H1 (cell line): Measurements from ENCODE around the gene STK36. TPM values are rescaled to one million over a fixed set of nuclear protein-coding genes. Genes with fewer than 3 reads are reported as not detected.

Source experiments
- CTCF ChIA-PET: fragments of 300-600 bp; sonication (Branson Sonifier 250); formaldehyde crosslinking; loops from one replicate; lab custom pipeline; 2021; ENCODE audit not compliant: partially characterized antibody; lab: Charles Lee
- POLR2A ChIA-PET: fragments of 300-600 bp; sonication (Branson Sonifier 250); formaldehyde crosslinking; loops from one replicate; lab custom pipeline; 2021; ENCODE audit warnings: inconsistent platforms; ENCODE audit not compliant: partially characterized antibody; lab: Charles Lee
- DNase-seq, 2 experiments: peaks; one replicate each; pipeline versions ENCODE4 v3.0.0 to v3.0.0-alpha.2; 2010 to 2022; ENCODE audit warnings: low spot score in 2 of 2, low read depth in 1 of 2, mixed read lengths in 1 of 2
- FAIRE-seq: peaks from 2 replicates; lab custom pipeline; 2011; peaks lifted over from hg19 to GRCh38; lab: Jason Lieb, UNC
- H2AFZ ChIP-seq: 2 replicates; pipeline ENCODE4 v1.8.1; 2012; ENCODE audit warnings: low read length, inconsistent platforms
- H2AK5ac ChIP-seq: 2 replicates; pipeline ENCODE4 v1.6.1; 2013; ENCODE audit warnings: low read depth, low read length
- H2BK120ac ChIP-seq: replicated peaks from 2 replicates; pipeline ENCODE3; 2013; ENCODE audit warnings: low read depth, low read length, inconsistent platforms
- H2BK12ac ChIP-seq: 2 replicates; pipeline ENCODE4 v1.6.1; 2013; ENCODE audit warnings: low read depth, low read length
- H2BK15ac ChIP-seq: 2 replicates; pipeline ENCODE4 v1.6.1; 2013; ENCODE audit warnings: low read length
- H2BK20ac ChIP-seq: 2 replicates; pipeline ENCODE4 v1.6.1; 2013; ENCODE audit warnings: low read length
- H2BK5ac ChIP-seq: 2 replicates; pipeline ENCODE4 v1.6.1; 2013; ENCODE audit warnings: low read depth, low read length
- H3K14ac ChIP-seq: 2 replicates; pipeline ENCODE4 v1.6.1; 2013; ENCODE audit warnings: inconsistent platforms; ENCODE audit not compliant: insufficient read length
- H3K18ac ChIP-seq: 2 replicates; pipeline ENCODE4 v1.6.1; 2013; ENCODE audit warnings: low read length; ENCODE audit errors: extremely low read depth
- H3K23ac ChIP-seq: 2 replicates; pipeline ENCODE4 v1.6.1; 2013; ENCODE audit warnings: inconsistent platforms; ENCODE audit not compliant: insufficient read length
- H3K23me2 ChIP-seq: 2 replicates; pipeline ENCODE4 v1.6.1; 2013; ENCODE audit warnings: low read depth, low read length
- H3K27ac ChIP-seq: 2 replicates; pipeline ENCODE4 v1.6.1; 2011; ENCODE audit warnings: low read depth, low read length, inconsistent platforms
- H3K27me3 ChIP-seq, 4 experiments: replicated peaks in 1 of 4; 1 replicate in 1 of 4; 2 replicates in 3 of 4; pipeline versions ENCODE4 v1.6.1 to v1.8.1; 2011 to 2013; ENCODE audit warnings: low read length in 3 of 4, mild to moderate bottlenecking in 3 of 4, inconsistent platforms in 2 of 4, mixed read lengths in 2 of 4, moderate library complexity in 1 of 4; ENCODE audit not compliant: control insufficient read depth in 3 of 4, insufficient read depth in 3 of 4; ENCODE audit errors: extremely low read depth in 1 of 4
- H3K36me3 ChIP-seq, 4 experiments: 2 replicates each; pipeline versions ENCODE4 v1.6.1 to v1.8.1; 2011 to 2013; ENCODE audit warnings: mild to moderate bottlenecking in 4 of 4, low read length in 3 of 4, moderate library complexity in 2 of 4, control low read depth in 1 of 4, inconsistent platforms in 1 of 4; ENCODE audit not compliant: insufficient read depth in 4 of 4, control insufficient read depth in 2 of 4
- H3K4ac ChIP-seq: replicated peaks from 2 replicates; pipeline ENCODE3; 2013; ENCODE audit warnings: low read length, low read depth, mixed read lengths, inconsistent platforms; ENCODE audit not compliant: insufficient read length
- H3K4me1 ChIP-seq, 4 experiments: replicated peaks in 1 of 4; 1 replicate in 1 of 4; 2 replicates in 3 of 4; pipeline versions ENCODE4 v1.6.1 to v1.8.1; 2011 to 2013; ENCODE audit warnings: low read length in 3 of 4, inconsistent platforms in 2 of 4, mixed read lengths in 1 of 4; ENCODE audit not compliant: insufficient read depth in 4 of 4, control insufficient read depth in 3 of 4
- H3K4me2 ChIP-seq, 2 experiments: 2 replicates each; pipeline versions ENCODE4 v1.6.1 to v1.8.1; 2011 to 2013; ENCODE audit warnings: low read depth in 2 of 2, low read length in 2 of 2, control low read depth in 1 of 2, inconsistent platforms in 1 of 2, mild to moderate bottlenecking in 1 of 2; ENCODE audit not compliant: insufficient read depth in 1 of 2
- H3K4me3 ChIP-seq, 4 experiments: fragments of 200-600, 300-600 bp in 1 of 4; sonication (generic), shearing (Covaris generic), sonication (Bioruptor Twin) in 1 of 4; 2 replicates each; pipeline versions ENCODE4 v1.5.1 to v1.8.1; 2011 to 2016; ENCODE audit warnings: low read length in 4 of 4, low read depth in 3 of 4, control low read depth in 2 of 4, inconsistent platforms in 2 of 4, mild to moderate bottlenecking in 2 of 4, mixed read lengths in 1 of 4, moderate library complexity in 1 of 4; ENCODE audit not compliant: insufficient read depth in 2 of 4; ENCODE audit errors: extremely low read depth in 1 of 4
- H3K56ac ChIP-seq: replicated peaks from 2 replicates; pipeline ENCODE3; 2013; ENCODE audit warnings: low read depth, mild to moderate bottlenecking, mixed read lengths, low read length, inconsistent platforms; ENCODE audit not compliant: insufficient read length
- H3K79me1 ChIP-seq: 2 replicates; pipeline ENCODE4 v1.6.1; 2013; ENCODE audit warnings: low read depth, low read length, control low read depth
- H3K79me2 ChIP-seq, 2 experiments: 2 replicates each; pipeline versions ENCODE4 v1.6.1 to v1.8.1; 2012 to 2013; ENCODE audit warnings: low read length in 2 of 2, mild to moderate bottlenecking in 2 of 2, inconsistent platforms in 1 of 2; ENCODE audit not compliant: insufficient read depth in 2 of 2, control insufficient read depth in 1 of 2
- H3K9ac ChIP-seq, 4 experiments: replicated peaks in 1 of 4; 1 replicate in 1 of 4; 2 replicates in 3 of 4; pipeline versions ENCODE4 v1.6.1 to v1.8.1; 2011 to 2013; ENCODE audit warnings: low read depth in 3 of 4, low read length in 3 of 4, control low read depth in 2 of 4, mild to moderate bottlenecking in 2 of 4, moderate library complexity in 2 of 4, inconsistent platforms in 1 of 4; ENCODE audit errors: extremely low read depth in 1 of 4
- H3K9me3 ChIP-seq, 2 experiments: 2 replicates each; pipeline versions ENCODE4 v1.6.1 to v1.8.1; 2012 to 2013; ENCODE audit warnings: mild to moderate bottlenecking in 2 of 2, moderate library complexity in 2 of 2, control low read depth in 1 of 2, inconsistent platforms in 1 of 2, low read depth in 1 of 2, low read length in 1 of 2, mixed read lengths in 1 of 2; ENCODE audit not compliant: insufficient read depth in 2 of 2
- H4K20me1 ChIP-seq, 2 experiments: replicated peaks in 1 of 2; 2 replicates each; pipeline versions ENCODE3 to v1.8.1; 2011 to 2013; ENCODE audit warnings: inconsistent platforms in 2 of 2, low read length in 2 of 2, mild to moderate bottlenecking in 1 of 2; ENCODE audit not compliant: insufficient read depth in 2 of 2, control insufficient read depth in 1 of 2
- H4K5ac ChIP-seq: 2 replicates; pipeline ENCODE4 v1.6.1; 2013; ENCODE audit warnings: low read length, low read depth, mixed read lengths, inconsistent platforms; ENCODE audit not compliant: insufficient read length
- H4K8ac ChIP-seq: 2 replicates; pipeline ENCODE4 v1.8.0; 2013; ENCODE audit warnings: mild to moderate bottlenecking, moderate library complexity, low read length, inconsistent platforms; ENCODE audit not compliant: insufficient read depth; ENCODE audit errors: extremely low read depth
- H4K91ac ChIP-seq: replicated peaks from 2 replicates; pipeline ENCODE3; 2013; ENCODE audit warnings: low read length, mixed read lengths, inconsistent platforms; ENCODE audit not compliant: insufficient read length
- CBX5 ChIP-seq: fragments of 300-800, 300-1000 bp; sonication (generic); IDR thresholded peaks from 2 replicates; pipeline ENCODE4 v1.7.1; 2016; ENCODE audit warnings: antibody characterized with exemption, low read length, low read depth
- CEBPB ChIP-seq: IDR thresholded peaks from 2 replicates; pipeline ENCODE4 v1.6.1; 2012; ENCODE audit warnings: low read depth, low read length
- CHD1 ChIP-seq: IDR thresholded peaks from 2 replicates; pipeline ENCODE4 v1.6.1; 2012; ENCODE audit warnings: low read depth, low read length, improper control_type of control experiment
- FOSL1 ChIP-seq: IDR thresholded peaks from 2 replicates; pipeline ENCODE4 v1.6.1; 2011; ENCODE audit warnings: mild to moderate bottlenecking, low read depth, low read length, moderate library complexity; ENCODE audit not compliant: insufficient read depth
- GABPA ChIP-seq: IDR thresholded peaks from 2 replicates; pipeline ENCODE4 v1.6.1; 2011; ENCODE audit warnings: mild to moderate bottlenecking, low read length, moderate library complexity, borderline replicate concordance; ENCODE audit not compliant: insufficient read depth
- HDAC2 ChIP-seq, 2 experiments: fragments of 300-600 bp in 1 of 2; sonication (generic) in 1 of 2; IDR thresholded peaks; 2 replicates each; pipeline ENCODE4 v1.6.1; 2011 to 2012; ENCODE audit warnings: low read depth in 2 of 2, low read length in 2 of 2, mild to moderate bottlenecking in 2 of 2, moderate library complexity in 2 of 2, borderline replicate concordance in 1 of 2, inconsistent platforms in 1 of 2
- JUND ChIP-seq: IDR thresholded peaks from 2 replicates; pipeline ENCODE4 v1.6.1; 2011; ENCODE audit warnings: mild to moderate bottlenecking, improper control_type of control experiment, low read length
- KDM1A ChIP-seq: fragments of 200-600, 300-600 bp; sonication (generic); IDR thresholded peaks from 2 replicates; pipeline ENCODE4 v1.7.1; 2016; ENCODE audit warnings: mild to moderate bottlenecking, low read length, borderline replicate concordance
- MAFK ChIP-seq: IDR thresholded peaks from 2 replicates; pipeline ENCODE4 v1.6.1; 2012; ENCODE audit warnings: low read depth, mild to moderate bottlenecking, improper control_type of control experiment, low read length
- SAP30 ChIP-seq: fragments of 300-600 bp; sonication (generic); IDR thresholded peaks from 2 replicates; pipeline ENCODE4 v1.7.1; 2012; ENCODE audit warnings: low read length, moderate library complexity, mild to moderate bottlenecking, inconsistent platforms; ENCODE audit not compliant: insufficient read depth, insufficient replicate concordance
- SIRT6 ChIP-seq: IDR thresholded peaks from one replicate; pipeline ENCODE4 v1.7.1; 2012; ENCODE audit warnings: low read length, inconsistent platforms
- SP2 ChIP-seq: IDR thresholded peaks from 2 replicates; pipeline ENCODE4 v1.6.1; 2012; ENCODE audit warnings: mild to moderate bottlenecking, low read length, inconsistent platforms
- TCF12 ChIP-seq: IDR thresholded peaks from 2 replicates; pipeline ENCODE4 v1.6.1; 2011; ENCODE audit warnings: low read depth, mild to moderate bottlenecking, low read length
- WGBS, 2 experiments: shearing (Covaris generic) in 1 of 2; methylation state at CpG; one replicate each; pipeline versions ENCODE4 v1.1.6 to v1.1.7; 2013 to 2015; ENCODE audit warnings: low lambda C conversion rate in 2 of 2, mixed read lengths in 2 of 2, inconsistent platforms in 1 of 2, low coverage in 1 of 2, missing lambda C conversion rate in 1 of 2; ENCODE audit not compliant: insufficient replicate concordance in 2 of 2, insufficient coverage in 1 of 2, insufficient read length in 1 of 2; ENCODE audit errors: extremely low coverage in 1 of 2, missing lambda C conversion rate in 1 of 2; 5-methylcytosine and 5-hydroxymethylcytosine counted together
- polyA plus RNA-seq, 7 experiments: library from polyadenylated mRNA; depleted of rRNA in 3 of 7; stranded (reverse) in 5 of 7; unstranded in 2 of 7; fragments of >200 nt in 5 of 7; fragments of 200-250 nt in 2 of 7; gene quantifications; 1 replicate in 5 of 7; 2 replicates in 1 of 7; 4 replicates in 1 of 7; pipeline versions ENCODE4 v1.2.1 to v1.2.3, GENCODE V29; 2011 to 2013; ENCODE audit warnings: missing spikeins in 2 of 7, mixed read lengths in 2 of 7
- total RNA-seq: library from RNA; stranded (reverse); fragmentation: NEBNext Ultra II Directional; extraction: Animal tissue kit (Norgen Biotek cat#: 25700); gene quantifications from 2 replicates; pipeline ENCODE4 v1.2.1, GENCODE V29; 2021

Gene STK36
- total and polyA plus RNA-seq, 2 of the 8 experiments (the other 6 are each of a cell fraction or from before 2014, with no cell fraction given), result 41.4 to 57.6 TPM

GRCh38 chr2:218662377-218662776 lies 9.5 kb upstream of the STK36 start:
- Histone ChIP-seq H3K27me3 (no peaks in the 10 kb centered on the region), H3K27ac (no peak overlapping the region), H3K79me1 (0 out of 2 replicates have a peak, but pooled peaks cover 3% of the 10 kb centered on the region), H2BK12ac (no peak overlapping the region), H3K18ac (no peak overlapping the region), H3K4me2 (no peak overlapping the region), H2BK5ac (no peak overlapping the region), H2BK15ac (no peak overlapping the region), H3K23me2 (peaks cover 10% of the 10 kb centered on the region; the same call in 1 of the 2 replicates), H2AFZ (no peak overlapping the region), H3K4ac (no peak overlapping the region), H3K23ac (no peak overlapping the region), H3K56ac (no peak overlapping the region), H2AK5ac (no peak overlapping the region), H3K79me2 (peaks cover 0 to 7% of the 10 kb centered on the region in 2 experiments; a peak in 1 of 4 replicates), H4K5ac (no peak overlapping the region), H3K9me3 (no peaks in the 10 kb centered on the region), H3K4me1 (peaks cover 0 to 5% (median under 1%) of the 10 kb centered on the region in 4 experiments; a peak in 2 of 7 replicates), H4K8ac (no peak overlapping the region; the same call in 1 of the 2 replicates), H3K14ac (no peak overlapping the region), H4K91ac (no peak overlapping the region), H2BK20ac (no peak overlapping the region), H4K20me1 (no peaks in the 10 kb centered on the region), H2BK120ac (no peak overlapping the region), H3K9ac (no peak overlapping the region), H3K36me3 (peaks cover 22 to 49% (median 40%) of the 10 kb centered on the region in 4 experiments), H3K4me3 (no peak overlapping the region)
- FAIRE-seq (no peak), DNase-seq (no peak)
- whole genome bisulfite sequencing, 2 experiments, result 90% methylated on average over 7 of the region's 7 CpGs; no CpG with 5 or more reads in 1 of the 2 experiments
- CTCF ChIA-PET, result interaction anchor here (2.0 to 5.3 kb wide), 2 partner anchors 7 to 14 kb away, joined by 5 to 45 read pairs; partner anchors contain the start of genes RNF25 and STK36
- POLR2A ChIA-PET, result interaction anchor here (1.2 to 6.6 kb wide), 2 partner anchors 11 to 20 kb away, joined by 3 to 95 read pairs; partner anchors contain the start of genes RNF25 and STK36
- TF ChIP-seq FOSL1, result no peak
- no peak for TF ChIP-seq HDAC2 (IDR thresholded peaks at IDR 0.05; ENCODE audit: borderline replicate concordance in 1 of 2, low read depth in 2 of 2, low read length in 2 of 2)
- TF ChIP-seq JUND, result no peak
- TF ChIP-seq CBX5, result no peak
- no peak for TF ChIP-seq GABPA
- no peak for TF ChIP-seq TCF12
- TF ChIP-seq CHD1, result no peak
- TF ChIP-seq MAFK, result no peak
- no peak for TF ChIP-seq SP2
- no peak for TF ChIP-seq CEBPB
- TF ChIP-seq SIRT6, result no peak
- TF ChIP-seq SAP30, result no peak
- TF ChIP-seq KDM1A, result no peak
